C4-2B (cell line): ENCODE data around the gene SLC39A11.

Experiments
- H3K27ac ChIP-seq: fragments of 450-650 bp; 2 replicates; pipeline ENCODE4 v1.5.1; 2017
- ZFX ChIP-seq: fragments of 450-650 bp; IDR thresholded peaks from 2 replicates; pipeline ENCODE4 v1.6.1; 2017
- TF ChIP-seq, protein P1 (sequence below): fragments of 450-650 bp; conservative IDR thresholded peaks from 2 replicates; pipeline ENCODE4 v1.5.1; 2017; ENCODE audit warnings: mild to moderate bottlenecking

Gene SLC39A11

DNA sequence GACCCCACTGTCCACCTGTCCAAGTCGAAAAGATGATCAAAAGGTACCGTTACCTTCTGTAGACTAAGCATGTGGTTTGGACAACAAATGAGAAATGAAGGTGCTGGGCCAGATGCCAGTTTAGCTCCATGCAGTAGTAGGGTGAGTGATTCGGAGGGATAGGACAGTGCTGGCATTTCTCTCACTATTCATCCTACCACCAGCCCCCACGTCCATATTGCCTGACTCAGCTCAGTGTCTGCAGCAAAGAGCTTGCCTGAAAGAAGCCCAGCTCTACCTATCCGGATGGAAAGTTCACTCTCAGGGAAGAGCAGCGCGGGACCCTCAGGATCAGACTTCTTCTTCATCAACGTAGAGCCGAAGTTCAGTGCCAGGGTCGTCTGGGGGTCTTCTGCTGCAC is 145.0 kb downstream of the SLC39A11 start:
- H3K27ac ChIP-seq: no peak overlapping the region
- no peak for TF ChIP-seq ZFX
- TF ChIP-seq, protein P1, sequence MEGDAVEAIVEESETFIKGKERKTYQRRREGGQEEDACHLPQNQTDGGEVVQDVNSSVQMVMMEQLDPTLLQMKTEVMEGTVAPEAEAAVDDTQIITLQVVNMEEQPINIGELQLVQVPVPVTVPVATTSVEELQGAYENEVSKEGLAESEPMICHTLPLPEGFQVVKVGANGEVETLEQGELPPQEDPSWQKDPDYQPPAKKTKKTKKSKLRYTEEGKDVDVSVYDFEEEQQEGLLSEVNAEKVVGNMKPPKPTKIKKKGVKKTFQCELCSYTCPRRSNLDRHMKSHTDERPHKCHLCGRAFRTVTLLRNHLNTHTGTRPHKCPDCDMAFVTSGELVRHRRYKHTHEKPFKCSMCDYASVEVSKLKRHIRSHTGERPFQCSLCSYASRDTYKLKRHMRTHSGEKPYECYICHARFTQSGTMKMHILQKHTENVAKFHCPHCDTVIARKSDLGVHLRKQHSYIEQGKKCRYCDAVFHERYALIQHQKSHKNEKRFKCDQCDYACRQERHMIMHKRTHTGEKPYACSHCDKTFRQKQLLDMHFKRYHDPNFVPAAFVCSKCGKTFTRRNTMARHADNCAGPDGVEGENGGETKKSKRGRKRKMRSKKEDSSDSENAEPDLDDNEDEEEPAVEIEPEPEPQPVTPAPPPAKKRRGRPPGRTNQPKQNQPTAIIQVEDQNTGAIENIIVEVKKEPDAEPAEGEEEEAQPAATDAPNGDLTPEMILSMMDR: no peak

- no peak overlapping the region for H3K27ac ChIP-seq
Measured at GRCh38 chr17:72946696-72947095, 145.8 kb downstream of the SLC39A11 start.

GRCh38 chr17:72946156-72946555 is 146.3 kb downstream of the SLC39A11 start:
- TF ChIP-seq, protein P1: no peak
- TF ChIP-seq ZFX: no peak
- H3K27ac ChIP-seq: no peak overlapping the region

More at GRCh38 chr17:72946696-72947095, 145.8 kb downstream of the SLC39A11 start:
- TF ChIP-seq, protein P1: no peak
- TF ChIP-seq ZFX: no peak

DNA sequence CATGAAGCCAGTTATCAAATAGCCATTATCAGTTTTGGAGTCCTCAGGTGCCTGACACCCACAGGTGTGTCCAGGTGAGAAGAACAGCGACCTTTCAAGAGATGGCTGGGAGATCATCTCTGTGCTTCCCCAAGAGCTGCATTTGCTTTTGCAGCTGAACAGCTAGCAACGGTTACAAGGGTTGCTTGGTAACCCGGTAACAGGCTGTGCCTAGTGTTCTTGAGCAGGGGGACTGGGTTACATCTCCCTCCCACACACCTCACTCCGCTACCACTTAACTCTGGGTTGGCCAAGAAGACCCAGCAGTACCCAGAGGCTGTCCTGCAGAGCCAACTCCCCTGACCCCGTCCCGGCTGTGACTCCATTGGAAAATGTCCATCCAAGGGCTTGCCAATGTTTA is 147.0 kb downstream of the SLC39A11 start:
- no peak for TF ChIP-seq ZFX
- TF ChIP-seq, protein P1: no peak
- H3K27ac ChIP-seq: no peak overlapping the region

GRCh38 chr17:72943826-72944689 is 148.4 kb downstream of the SLC39A11 start:
- H3K27ac ChIP-seq: no peak overlapping the region
- no peak for TF ChIP-seq ZFX
- TF ChIP-seq, protein P1: no peak

DNA sequence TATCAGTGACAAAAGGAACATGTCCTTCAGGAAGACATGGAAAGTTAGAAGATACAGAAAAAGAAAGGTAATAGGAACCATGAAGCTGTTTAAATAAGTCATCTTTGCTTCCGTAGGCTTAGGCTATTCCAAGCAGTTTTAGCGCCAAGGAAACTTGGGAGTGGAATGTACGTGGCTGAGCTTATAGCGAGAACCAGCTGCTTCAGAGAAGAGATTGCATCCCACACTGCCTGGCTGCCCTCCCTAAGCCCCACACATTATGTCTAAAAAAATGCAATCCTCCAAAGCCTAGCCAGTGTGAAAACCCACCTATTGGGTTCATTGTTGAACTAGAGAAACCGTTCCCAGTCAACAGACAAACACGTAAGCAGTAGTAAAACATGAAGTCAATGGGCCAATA is 149.9 kb downstream of the SLC39A11 start:
- TF ChIP-seq, protein P1: no peak
- no peak for TF ChIP-seq ZFX
- H3K27ac ChIP-seq: no peak overlapping the region

DNA sequence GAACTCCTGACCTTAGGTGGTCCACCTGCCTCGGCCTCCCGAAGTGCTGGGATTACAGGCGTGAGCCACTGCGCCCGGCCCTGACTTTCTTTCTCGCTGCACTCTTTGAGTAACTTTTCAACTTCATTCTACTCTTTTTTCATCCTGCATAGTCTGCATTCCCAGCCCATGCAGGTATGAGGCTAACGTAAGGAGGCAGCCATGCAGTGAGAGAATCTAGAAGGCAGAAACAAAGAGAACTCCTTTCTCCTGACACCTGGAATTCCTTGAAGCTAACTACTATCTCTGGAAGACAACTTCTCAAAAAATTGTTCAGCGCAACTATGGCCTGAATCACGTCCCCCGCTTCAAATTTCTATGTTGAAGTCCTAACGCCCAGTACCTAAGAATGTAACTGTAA is 152.0 kb downstream of the SLC39A11 start:
- H3K27ac ChIP-seq: no peak overlapping the region
- TF ChIP-seq ZFX: no peak
- TF ChIP-seq, protein P1: no peak
